IPS-20b (cell line): ENCODE results near the gene CCDC127.
"Not testable (repeated sequence)": the region's sequence is repeated elsewhere in the genome, so short reads cannot be mapped to it uniquely, and the experiment has no call there.

Experiments
- H3K27ac ChIP-seq: one replicate; pipeline ENCODE4 v1.5.1; 2013; ENCODE audit warnings: low read length
- H3K27me3 ChIP-seq: 2 replicates; pipeline ENCODE4 v1.6.1; 2013; ENCODE audit warnings: mild to moderate bottlenecking, low read length, inconsistent platforms; ENCODE audit not compliant: insufficient read depth
- H3K36me3 ChIP-seq: 2 replicates; pipeline ENCODE4 v1.6.1; 2013; ENCODE audit warnings: low read depth, mild to moderate bottlenecking, inconsistent platforms, low read length, moderate library complexity; ENCODE audit not compliant: insufficient read depth
- H3K4me1 ChIP-seq: 2 replicates; pipeline ENCODE4 v1.6.1; 2013; ENCODE audit warnings: mild to moderate bottlenecking, control low read depth, inconsistent platforms, low read length, moderate library complexity; ENCODE audit not compliant: insufficient read depth
- H3K4me3 ChIP-seq: 2 replicates; pipeline ENCODE4 v1.5.1; 2013; ENCODE audit warnings: mild to moderate bottlenecking, low read length, inconsistent platforms
- H3K9ac ChIP-seq: 2 replicates; pipeline ENCODE4 v1.6.1; 2013; ENCODE audit warnings: low read depth, mild to moderate bottlenecking, inconsistent platforms, low read length, moderate library complexity
- H3K9me3 ChIP-seq: 2 replicates; pipeline ENCODE4 v1.6.1; 2013; ENCODE audit warnings: mild to moderate bottlenecking, low read depth, low read length, inconsistent platforms; ENCODE audit not compliant: insufficient read depth

CCDC127 gene

DNA sequence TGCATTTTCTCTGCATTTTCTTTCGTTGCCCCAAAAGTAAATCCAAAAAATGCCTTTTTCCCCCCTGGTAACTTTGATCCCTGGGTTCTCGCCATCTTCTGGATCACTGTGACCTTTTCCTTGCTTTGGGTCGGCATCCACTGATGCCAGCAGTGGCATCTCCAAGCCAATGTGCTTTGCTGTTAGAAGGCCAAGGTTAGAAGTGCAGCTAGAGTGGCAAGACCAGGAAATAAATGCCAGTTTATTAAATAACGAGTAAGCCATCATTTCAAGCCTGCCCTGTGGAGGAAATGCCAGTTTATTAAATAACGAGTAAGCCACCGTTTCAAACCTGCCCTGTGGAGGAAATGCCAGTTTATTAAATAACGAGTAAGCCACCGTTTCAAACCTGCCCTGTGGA, 33.6 kb upstream of the CCDC127 start:
- H3K27ac ChIP-seq, H3K4me3 ChIP-seq, H3K9ac ChIP-seq, H3K4me1 ChIP-seq, H3K9me3 ChIP-seq, H3K27me3 ChIP-seq: not testable (repeated sequence)
- peaks cover 70% of the 10 kb centered on the region for H3K36me3 ChIP-seq

- not testable (repeated sequence) for H3K27ac ChIP-seq, H3K27me3 ChIP-seq, H3K9me3 ChIP-seq, H3K9ac ChIP-seq, H3K4me1 ChIP-seq, H3K4me3 ChIP-seq
- H3K36me3 ChIP-seq: peaks cover 70% of the 10 kb centered on the region
Observed at GRCh38 chr5:251016-251415, 33.1 kb upstream of the CCDC127 start.

DNA sequence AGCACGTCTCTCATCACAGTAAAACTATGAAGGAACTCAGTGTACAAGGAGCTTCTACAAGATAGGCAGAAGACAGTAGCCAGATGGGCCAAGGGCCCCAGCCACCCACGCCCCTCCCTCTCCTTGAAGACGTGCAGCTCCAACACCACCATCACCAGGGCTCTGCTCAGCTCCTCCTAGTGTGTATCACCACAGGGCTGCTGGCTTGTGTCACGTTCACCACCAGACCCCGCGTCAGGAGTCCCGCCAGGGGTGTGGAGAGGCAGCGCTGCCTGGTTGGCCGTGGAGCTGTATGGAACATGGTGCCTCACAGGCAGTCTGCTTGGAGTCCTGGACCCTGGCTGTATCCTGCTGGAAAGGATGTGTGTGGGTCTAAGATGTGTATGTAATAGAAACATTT, 32.4 kb upstream of the CCDC127 start:
- H3K36me3 ChIP-seq: peaks cover 66% of the 10 kb centered on the region
- not testable (repeated sequence) for H3K27ac ChIP-seq, H3K4me3 ChIP-seq, H3K27me3 ChIP-seq, H3K9me3 ChIP-seq, H3K9ac ChIP-seq, H3K4me1 ChIP-seq

GRCh38 chr5:245717-246116, 27.8 kb upstream of the CCDC127 start:
- not testable (repeated sequence) for H3K27me3 ChIP-seq, H3K9ac ChIP-seq, H3K27ac ChIP-seq, H3K4me3 ChIP-seq, H3K9me3 ChIP-seq, H3K4me1 ChIP-seq
- H3K36me3 ChIP-seq: peaks cover 64% of the 10 kb centered on the region

DNA sequence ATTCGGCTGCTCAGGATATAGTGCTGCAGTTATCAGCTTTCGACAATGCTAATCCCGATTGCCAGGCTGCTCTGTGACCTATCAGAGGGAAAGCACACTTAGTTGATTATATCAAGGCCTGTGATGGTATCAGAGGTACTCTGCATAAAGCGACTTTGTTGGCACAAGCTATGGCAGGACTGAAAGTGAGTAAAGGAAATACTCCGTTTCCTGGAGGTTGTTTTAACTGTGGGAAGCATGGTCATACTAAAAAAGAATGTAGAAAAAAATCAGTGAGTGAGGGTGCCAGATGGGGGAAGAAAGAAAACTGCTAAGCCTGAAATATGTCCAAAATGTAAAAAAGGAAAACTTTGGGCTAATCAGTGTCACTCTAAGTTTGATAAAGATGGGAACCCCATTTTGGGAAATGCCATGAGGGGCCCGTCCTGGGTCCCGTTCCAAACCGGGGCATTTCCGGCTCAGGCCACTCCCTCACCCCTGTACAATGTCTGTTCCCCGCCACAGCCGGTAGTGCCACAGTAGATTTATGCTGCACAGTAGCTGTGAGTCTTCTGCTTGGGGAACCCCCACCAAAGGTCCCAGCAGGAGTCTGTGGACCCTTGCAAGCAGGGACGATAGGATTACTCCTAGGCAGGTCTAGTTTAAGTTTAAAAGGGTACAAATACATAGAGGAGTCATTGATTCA, 25.9 kb upstream of the CCDC127 start:
- peaks cover 66% of the 10 kb centered on the region for H3K36me3 ChIP-seq
- H3K4me3 ChIP-seq, H3K27ac ChIP-seq, H3K27me3 ChIP-seq, H3K9me3 ChIP-seq, H3K4me1 ChIP-seq, H3K9ac ChIP-seq: not testable (repeated sequence)

- not testable (repeated sequence) for H3K27me3 ChIP-seq, H3K9me3 ChIP-seq, H3K4me1 ChIP-seq, H3K4me3 ChIP-seq, H3K27ac ChIP-seq, H3K9ac ChIP-seq
- peaks cover 56% of the 10 kb centered on the region for H3K36me3 ChIP-seq
Observed at GRCh38 chr5:241045-241669, 23.2 kb upstream of the CCDC127 start.

- not testable (repeated sequence) for H3K9ac ChIP-seq, H3K4me3 ChIP-seq, H3K4me1 ChIP-seq, H3K27ac ChIP-seq, H3K9me3 ChIP-seq, H3K27me3 ChIP-seq
- H3K36me3 ChIP-seq: peaks cover 54% of the 10 kb centered on the region
Observed at GRCh38 chr5:240550-240949, 22.6 kb upstream of the CCDC127 start.

DNA sequence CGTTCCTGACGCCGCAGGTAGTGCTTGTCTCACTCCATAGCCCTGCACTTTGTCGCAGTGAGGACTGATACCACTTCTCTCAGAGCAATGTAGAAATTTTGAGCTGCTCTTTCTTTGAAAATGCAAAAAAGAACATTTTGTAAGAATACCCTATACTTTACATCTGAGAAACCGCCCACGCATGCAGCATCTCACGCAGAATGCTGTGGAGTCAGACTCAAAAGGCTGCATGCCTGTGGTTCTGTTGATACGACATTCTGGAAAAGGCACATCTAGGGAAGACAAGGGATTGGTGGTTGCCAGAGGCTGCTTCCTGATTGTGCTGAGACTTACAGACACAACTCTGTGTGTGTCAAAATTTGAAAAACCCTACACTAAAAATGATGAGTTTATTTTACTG, 20.0 kb upstream of the CCDC127 start:
- not testable (repeated sequence) for H3K27me3 ChIP-seq, H3K4me1 ChIP-seq, H3K9ac ChIP-seq, H3K9me3 ChIP-seq, H3K4me3 ChIP-seq, H3K27ac ChIP-seq
- H3K36me3 ChIP-seq: peaks cover 74% of the 10 kb centered on the region

- not testable (repeated sequence) for H3K27ac ChIP-seq, H3K9me3 ChIP-seq, H3K4me3 ChIP-seq, H3K4me1 ChIP-seq, H3K27me3 ChIP-seq, H3K9ac ChIP-seq
- peaks cover 75% of the 10 kb centered on the region for H3K36me3 ChIP-seq
Observed at GRCh38 chr5:235527-235926, 17.6 kb upstream of the CCDC127 start.

GRCh38 chr5:234450-234849, 16.5 kb upstream of the CCDC127 start:
- H3K9me3 ChIP-seq: no peaks in the 10 kb centered on the region
- H3K9ac ChIP-seq: no peak overlapping the region
- H3K27ac ChIP-seq: no peak overlapping the region
- peaks cover 77% of the 10 kb centered on the region for H3K36me3 ChIP-seq
- no peaks in the 10 kb centered on the region for H3K27me3 ChIP-seq
- H3K4me3 ChIP-seq: no peak overlapping the region
- no peaks in the 10 kb centered on the region for H3K4me1 ChIP-seq

DNA sequence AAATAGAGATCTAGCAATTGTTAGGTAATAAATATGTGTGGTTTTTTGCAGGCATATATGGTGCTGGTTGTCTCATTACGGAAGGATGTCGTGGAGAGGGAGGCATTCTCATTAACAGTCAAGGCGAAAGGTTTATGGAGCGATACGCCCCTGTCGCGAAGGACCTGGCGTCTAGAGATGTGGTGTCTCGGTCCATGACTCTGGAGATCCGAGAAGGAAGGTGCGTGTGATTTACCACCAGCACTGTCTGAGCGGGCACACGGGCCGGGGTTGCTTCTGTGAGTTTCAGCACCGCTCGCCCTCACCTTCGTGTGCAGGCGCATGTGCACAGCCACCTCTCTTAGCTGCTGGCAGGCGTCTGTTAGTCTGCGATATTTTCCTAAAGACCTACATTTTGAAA, 15.5 kb upstream of the CCDC127 start:
- not testable (repeated sequence) for H3K27ac ChIP-seq, H3K9ac ChIP-seq, H3K27me3 ChIP-seq, H3K4me1 ChIP-seq, H3K4me3 ChIP-seq, H3K9me3 ChIP-seq
- H3K36me3 ChIP-seq: peaks cover 82% of the 10 kb centered on the region

DNA sequence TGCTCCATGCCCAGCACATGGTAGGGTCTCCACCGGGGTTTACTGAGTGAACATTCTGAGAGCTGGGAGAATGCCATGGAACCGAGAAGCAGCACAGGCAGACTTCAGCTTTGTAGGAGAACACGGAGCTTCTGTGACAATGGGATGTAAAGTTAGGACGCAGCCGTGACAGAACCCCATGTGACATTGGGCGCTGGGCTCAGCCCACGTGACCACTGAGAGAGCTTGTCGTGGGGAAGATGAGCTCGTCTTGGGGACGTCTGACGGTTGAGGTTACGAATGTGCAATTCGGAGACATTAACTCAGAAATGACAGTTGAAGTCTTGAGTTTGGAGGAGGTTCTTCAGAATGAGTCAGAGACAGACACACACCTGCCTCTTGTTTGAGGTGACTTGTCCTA, 13.7 kb upstream of the CCDC127 start:
- no peaks in the 10 kb centered on the region for H3K4me1 ChIP-seq
- no peak overlapping the region for H3K4me3 ChIP-seq
- no peaks in the 10 kb centered on the region for H3K27me3 ChIP-seq
- peaks cover 81% of the 10 kb centered on the region for H3K36me3 ChIP-seq
- H3K9me3 ChIP-seq: no peaks in the 10 kb centered on the region
- H3K27ac ChIP-seq: no peak overlapping the region
- no peak overlapping the region for H3K9ac ChIP-seq
